ENCODE measurements around the gene CLCN3.
"Not testable (repeated sequence)": the region's sequence is repeated elsewhere in the genome, so short reads cannot be mapped to it uniquely, and the experiment has no call there.

CLCN3 gene

GRCh38 chr4:169658975-169659715 is 38.8 kb downstream of the CLCN3 start:
- no peak for DNase-seq

GRCh38 chr4:169659716-169660670 is 39.6 kb downstream of the CLCN3 start:
- peak; percentile 61 for DNase-seq

GRCh38 chr4:169660929-169661328 is 40.6 kb downstream of the CLCN3 start:
- DNase-seq = no peak

GRCh38 chr4:169661761-169662160 is 41.4 kb downstream of the CLCN3 start:
- DNase-seq = no peak

GRCh38 chr4:169662206-169662605 is 41.8 kb downstream of the CLCN3 start:
- DNase-seq = no peak

GRCh38 chr4:169663402-169663801 is 43.0 kb downstream of the CLCN3 start:
- no peak for DNase-seq

GRCh38 chr4:169663831-169664230 is 43.5 kb downstream of the CLCN3 start:
- no peak for DNase-seq

- no peak for DNase-seq
These were observed 44.2 kb downstream of the CLCN3 start for GRCh38 chr4:169664615-169665014.

GRCh38 chr4:169665046-169665737 is 44.8 kb downstream of the CLCN3 start:
- no peak for DNase-seq

- DNase-seq = no peak
These were observed 47.8 kb downstream of the CLCN3 start for GRCh38 chr4:169668069-169668721.

- no peak for DNase-seq
These were observed 55.4 kb downstream of the CLCN3 start for GRCh38 chr4:169675825-169676224.

GRCh38 chr4:169677150-169677748 is 56.9 kb downstream of the CLCN3 start:
- DNase-seq = no peak

GRCh38 chr4:169678486-169678885 is 58.1 kb downstream of the CLCN3 start:
- not testable (repeated sequence) for DNase-seq

- not testable (repeated sequence) for DNase-seq
These were observed 58.7 kb downstream of the CLCN3 start for GRCh38 chr4:169678951-169679591.

GRCh38 chr4:169682372-169683047 is 62.1 kb downstream of the CLCN3 start:
- no peak for DNase-seq

- no peak for DNase-seq
These were observed 69.3 kb downstream of the CLCN3 start for GRCh38 chr4:169689681-169690080.

- no peak for DNase-seq
These were observed 70.4 kb downstream of the CLCN3 start for GRCh38 chr4:169690787-169691186.

GRCh38 chr4:169698331-169698730 is 78.0 kb downstream of the CLCN3 start:
- DNase-seq = no peak

GRCh38 chr4:169707958-169708643 is 87.7 kb downstream of the CLCN3 start:
- no peak for DNase-seq

- no peak for DNase-seq
These were observed 95.4 kb downstream of the CLCN3 start for GRCh38 chr4:169715826-169716225.

GRCh38 chr4:169716677-169717076 is 96.3 kb downstream of the CLCN3 start:
- no peak for DNase-seq

Measured in activated gamma-delta T cell treated with Interleukin-2 at 50 U/mL for 16 hours (primary cell).